Measurements from ENCODE around the gene VIT.

The VIT gene

DNA sequence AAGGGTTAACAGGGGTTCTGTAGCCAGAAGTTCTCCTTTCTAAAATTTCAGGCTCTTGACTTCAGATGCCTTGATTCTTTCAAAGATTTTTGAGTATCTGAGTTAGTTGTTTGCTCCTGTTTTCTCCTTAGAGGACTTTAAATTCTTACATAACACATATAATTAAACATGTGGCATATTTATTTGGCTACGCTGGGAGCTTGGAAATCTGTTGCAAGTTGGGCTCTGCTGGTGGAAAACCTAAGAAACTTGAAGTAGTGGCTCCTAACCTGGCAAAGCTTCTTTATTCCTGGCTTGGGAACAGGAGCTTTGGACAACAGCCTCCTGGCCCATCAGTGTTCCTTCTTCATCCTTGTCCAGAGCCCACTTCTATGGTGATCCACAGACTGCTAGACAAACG lies 72.6 kb downstream of the VIT start:
- TF ChIP-seq EP300 (IDR thresholded peaks at IDR 0.05; ENCODE audit: borderline replicate concordance) (no peak), TAF1 (IDR thresholded peaks at IDR 0.05; ENCODE audit: low read depth) (no peak), TEAD4 (IDR thresholded peaks at IDR 0.05) (no peak)

DNA sequence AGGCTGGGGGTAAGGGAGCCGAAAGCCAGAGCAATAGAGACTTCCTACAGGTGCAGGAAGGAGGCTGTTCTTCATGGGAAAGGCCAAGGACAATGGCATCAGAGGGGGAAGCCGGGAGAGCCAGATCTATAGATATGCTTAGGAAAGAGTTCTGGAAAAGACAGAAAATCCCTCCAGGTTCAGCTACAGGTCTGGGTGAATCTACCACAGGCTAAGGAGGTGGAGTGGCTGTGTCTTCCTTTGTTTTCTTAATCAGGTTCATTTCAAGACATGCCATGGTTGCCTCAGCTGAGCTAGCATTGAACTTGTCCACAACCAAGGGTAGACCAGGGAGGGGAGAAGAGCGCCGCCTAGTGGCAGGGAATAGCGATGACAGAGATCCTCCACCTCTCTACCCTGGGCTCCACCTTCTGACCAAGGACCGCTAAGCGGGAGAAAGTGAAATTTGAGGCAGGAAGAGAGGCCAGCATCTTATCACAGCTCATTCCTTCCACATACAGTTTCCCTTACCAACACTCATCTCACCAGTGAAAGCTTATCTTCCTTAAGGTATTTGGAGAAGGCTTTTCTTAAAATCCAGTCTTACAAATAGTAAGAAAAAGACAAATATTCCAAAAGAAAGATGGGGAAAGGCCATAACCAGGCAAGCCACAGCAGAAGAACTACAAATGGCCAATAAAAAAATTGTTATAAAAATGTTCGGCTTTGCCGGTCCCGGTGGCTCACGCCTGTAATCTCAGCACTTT lies 74.2 kb downstream of the VIT start:
- TF ChIP-seq NFIC (IDR thresholded peaks at IDR 0.05) (no peak), RAD21 (IDR thresholded peaks at IDR 0.05; ENCODE audit: low read depth) (peak; percentile 64), ZBTB7A (IDR thresholded peaks at IDR 0.05; ENCODE audit: low read depth) (no peak)
- TF ChIP-seq, protein P1, sequence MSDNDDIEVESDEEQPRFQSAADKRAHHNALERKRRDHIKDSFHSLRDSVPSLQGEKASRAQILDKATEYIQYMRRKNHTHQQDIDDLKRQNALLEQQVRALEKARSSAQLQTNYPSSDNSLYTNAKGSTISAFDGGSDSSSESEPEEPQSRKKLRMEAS (IDR thresholded peaks at IDR 0.05), result no peak

DNA sequence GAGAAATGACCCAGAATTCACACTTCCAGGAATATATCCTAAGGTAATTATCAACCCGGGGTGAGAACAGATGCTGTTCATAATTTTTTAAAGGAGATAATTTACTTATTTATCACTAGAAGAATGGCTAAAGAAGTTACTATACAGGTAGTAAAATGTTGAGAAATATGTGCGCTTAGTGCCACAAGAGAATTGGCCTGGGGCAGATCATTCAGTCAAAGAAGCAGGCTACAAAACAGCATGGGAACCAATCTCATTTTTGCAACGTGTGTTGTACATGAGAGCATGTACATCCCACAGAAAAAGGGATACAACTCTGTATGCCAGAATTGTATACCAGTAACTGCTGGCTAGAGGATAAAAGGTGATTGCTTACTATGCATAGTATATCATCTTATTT lies 75.2 kb downstream of the VIT start:
- TF ChIP-seq, protein P2, sequence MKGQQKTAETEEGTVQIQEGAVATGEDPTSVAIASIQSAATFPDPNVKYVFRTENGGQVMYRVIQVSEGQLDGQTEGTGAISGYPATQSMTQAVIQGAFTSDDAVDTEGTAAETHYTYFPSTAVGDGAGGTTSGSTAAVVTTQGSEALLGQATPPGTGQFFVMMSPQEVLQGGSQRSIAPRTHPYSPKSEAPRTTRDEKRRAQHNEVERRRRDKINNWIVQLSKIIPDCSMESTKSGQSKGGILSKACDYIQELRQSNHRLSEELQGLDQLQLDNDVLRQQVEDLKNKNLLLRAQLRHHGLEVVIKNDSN (IDR thresholded peaks at IDR 0.05), result no peak
- no peak for TF ChIP-seq NFIC (IDR thresholded peaks at IDR 0.05)
- TF ChIP-seq EGR1 (IDR thresholded peaks at IDR 0.05), result no peak

- TF ChIP-seq, protein P1 (IDR thresholded peaks at IDR 0.05), result no peak
These were observed 77.4 kb downstream of the VIT start for GRCh38 chr2:36773947-36774346.

GRCh38 chr2:36775261-36775660 lies 78.8 kb downstream of the VIT start:
- TF ChIP-seq TCF12 (IDR thresholded peaks at IDR 0.05; ENCODE audit: low read depth), result no peak
- TF ChIP-seq YY1 (IDR thresholded peaks at IDR 0.05; ENCODE audit: low read depth), result no peak
- TF ChIP-seq, protein P3, sequence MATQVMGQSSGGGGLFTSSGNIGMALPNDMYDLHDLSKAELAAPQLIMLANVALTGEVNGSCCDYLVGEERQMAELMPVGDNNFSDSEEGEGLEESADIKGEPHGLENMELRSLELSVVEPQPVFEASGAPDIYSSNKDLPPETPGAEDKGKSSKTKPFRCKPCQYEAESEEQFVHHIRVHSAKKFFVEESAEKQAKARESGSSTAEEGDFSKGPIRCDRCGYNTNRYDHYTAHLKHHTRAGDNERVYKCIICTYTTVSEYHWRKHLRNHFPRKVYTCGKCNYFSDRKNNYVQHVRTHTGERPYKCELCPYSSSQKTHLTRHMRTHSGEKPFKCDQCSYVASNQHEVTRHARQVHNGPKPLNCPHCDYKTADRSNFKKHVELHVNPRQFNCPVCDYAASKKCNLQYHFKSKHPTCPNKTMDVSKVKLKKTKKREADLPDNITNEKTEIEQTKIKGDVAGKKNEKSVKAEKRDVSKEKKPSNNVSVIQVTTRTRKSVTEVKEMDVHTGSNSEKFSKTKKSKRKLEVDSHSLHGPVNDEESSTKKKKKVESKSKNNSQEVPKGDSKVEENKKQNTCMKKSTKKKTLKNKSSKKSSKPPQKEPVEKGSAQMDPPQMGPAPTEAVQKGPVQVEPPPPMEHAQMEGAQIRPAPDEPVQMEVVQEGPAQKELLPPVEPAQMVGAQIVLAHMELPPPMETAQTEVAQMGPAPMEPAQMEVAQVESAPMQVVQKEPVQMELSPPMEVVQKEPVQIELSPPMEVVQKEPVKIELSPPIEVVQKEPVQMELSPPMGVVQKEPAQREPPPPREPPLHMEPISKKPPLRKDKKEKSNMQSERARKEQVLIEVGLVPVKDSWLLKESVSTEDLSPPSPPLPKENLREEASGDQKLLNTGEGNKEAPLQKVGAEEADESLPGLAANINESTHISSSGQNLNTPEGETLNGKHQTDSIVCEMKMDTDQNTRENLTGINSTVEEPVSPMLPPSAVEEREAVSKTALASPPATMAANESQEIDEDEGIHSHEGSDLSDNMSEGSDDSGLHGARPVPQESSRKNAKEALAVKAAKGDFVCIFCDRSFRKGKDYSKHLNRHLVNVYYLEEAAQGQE (IDR thresholded peaks at IDR 0.05; ENCODE audit: low read depth), result no peak
- TF ChIP-seq CEBPB (IDR thresholded peaks at IDR 0.05), result no peak
- TF ChIP-seq ZBTB7A (IDR thresholded peaks at IDR 0.05; ENCODE audit: low read depth), result no peak
- no peak for TF ChIP-seq EGR1 (IDR thresholded peaks at IDR 0.05)
- no peak for TF ChIP-seq NFIC (IDR thresholded peaks at IDR 0.05)
- no peak for TF ChIP-seq RAD21 (IDR thresholded peaks at IDR 0.05; ENCODE audit: low read depth)

- TF ChIP-seq EP300 (IDR thresholded peaks at IDR 0.05; ENCODE audit: borderline replicate concordance), result no peak
- no peak for TF ChIP-seq YY1 (IDR thresholded peaks at IDR 0.05; ENCODE audit: low read depth)
- TF ChIP-seq TCF12 (IDR thresholded peaks at IDR 0.05; ENCODE audit: low read depth), result no peak
- no peak for TF ChIP-seq FOXM1 (IDR thresholded peaks at IDR 0.05; ENCODE audit: borderline replicate concordance, low read depth)
- no peak for TF ChIP-seq TEAD4 (IDR thresholded peaks at IDR 0.05)
- TF ChIP-seq, protein P1 (IDR thresholded peaks at IDR 0.05), result no peak
- no peak for TF ChIP-seq CEBPB (IDR thresholded peaks at IDR 0.05)
- TF ChIP-seq, protein P3 (IDR thresholded peaks at IDR 0.05; ENCODE audit: low read depth), result no peak
- TF ChIP-seq EGR1 (IDR thresholded peaks at IDR 0.05), result no peak
- no peak for TF ChIP-seq CREB1 (IDR thresholded peaks at IDR 0.05; ENCODE audit: low read depth)
- TF ChIP-seq, protein P2 (IDR thresholded peaks at IDR 0.05), result no peak
- no peak for TF ChIP-seq RAD21 (IDR thresholded peaks at IDR 0.05; ENCODE audit: low read depth)
- TF ChIP-seq TAF1 (IDR thresholded peaks at IDR 0.05; ENCODE audit: low read depth), result no peak
These were observed 79.3 kb downstream of the VIT start for GRCh38 chr2:36775806-36776205.

DNA sequence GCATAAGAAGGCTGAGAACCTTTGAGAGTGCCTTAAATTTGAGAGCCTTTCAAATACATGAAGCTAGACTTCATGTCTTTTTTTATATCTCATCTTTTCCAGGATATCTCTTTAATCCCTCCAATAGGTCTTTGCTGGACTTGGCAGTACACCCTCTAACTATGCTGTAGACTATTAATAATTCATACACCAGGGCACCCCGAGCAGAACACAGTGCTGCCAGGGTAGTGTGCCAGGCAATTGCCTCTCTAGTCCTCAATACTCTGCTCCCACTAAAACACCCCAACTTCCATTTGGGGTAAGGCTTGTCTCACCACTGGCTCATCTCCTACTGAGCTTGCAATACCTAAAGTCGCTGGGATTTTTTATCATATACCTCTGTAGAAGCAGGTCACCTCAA lies 80.8 kb downstream of the VIT start:
- TF ChIP-seq EP300 (IDR thresholded peaks at IDR 0.05; ENCODE audit: borderline replicate concordance) (no peak), ZBTB7A (IDR thresholded peaks at IDR 0.05; ENCODE audit: low read depth) (no peak), NFIC (IDR thresholded peaks at IDR 0.05) (no peak), EGR1 (IDR thresholded peaks at IDR 0.05) (no peak), TAF1 (IDR thresholded peaks at IDR 0.05; ENCODE audit: low read depth) (no peak), RAD21 (IDR thresholded peaks at IDR 0.05; ENCODE audit: low read depth) (no peak), FOXM1 (IDR thresholded peaks at IDR 0.05; ENCODE audit: borderline replicate concordance, low read depth) (no peak), TCF12 (IDR thresholded peaks at IDR 0.05; ENCODE audit: low read depth) (no peak), CEBPB (IDR thresholded peaks at IDR 0.05) (no peak), CREB1 (IDR thresholded peaks at IDR 0.05; ENCODE audit: low read depth) (no peak)
- TF ChIP-seq, protein P2 (IDR thresholded peaks at IDR 0.05), result no peak
- TF ChIP-seq, protein P1 (IDR thresholded peaks at IDR 0.05), result no peak

Data from Ishikawa (cell line).